Hematopoietic multipotent progenitor cell treated with erythropoietin and hydrocortisone succinate and interleukin-3 and kit ligand, for 8 days (in vitro differentiated cells): ENCODE data around the gene MYH7B.

Source experiments
- DNase-seq: peaks from one replicate; pipeline ENCODE4 v3.0.0-alpha.2; 2015

Gene MYH7B

GRCh38 chr20:34977365-34978091 lies 21.9 kb downstream of the MYH7B start:
- DNase-seq: no peak

- no peak for DNase-seq
Measured at GRCh38 chr20:34978092-34978744, 22.6 kb downstream of the MYH7B start.

- no peak for DNase-seq
Measured at GRCh38 chr20:34979366-34980153, 23.9 kb downstream of the MYH7B start.

- DNase-seq: no peak
Measured at GRCh38 chr20:34980543-34981233, 25.0 kb downstream of the MYH7B start.

- no peak for DNase-seq
Measured at GRCh38 chr20:34982270-34983088, 26.8 kb downstream of the MYH7B start.

GRCh38 chr20:34983089-34983820 lies 27.6 kb downstream of the MYH7B start:
- DNase-seq: no peak

GRCh38 chr20:34983995-34984735 lies 28.5 kb downstream of the MYH7B start:
- DNase-seq: peak; percentile 8

- DNase-seq: no peak
Measured at GRCh38 chr20:34984756-34985261, 29.1 kb downstream of the MYH7B start.

- no peak for DNase-seq
Measured at GRCh38 chr20:34985461-34986310, 30.0 kb downstream of the MYH7B start.

GRCh38 chr20:34986311-34987287 lies 30.9 kb downstream of the MYH7B start:
- DNase-seq: no peak

GRCh38 chr20:34987288-34988190 lies 31.9 kb downstream of the MYH7B start:
- no peak for DNase-seq

GRCh38 chr20:34988191-34988540 lies 32.5 kb downstream of the MYH7B start:
- no peak for DNase-seq

- no peak for DNase-seq
Measured at GRCh38 chr20:34989118-34989517, 33.5 kb downstream of the MYH7B start.

GRCh38 chr20:34989670-34990069 lies 34.0 kb downstream of the MYH7B start:
- no peak for DNase-seq

- DNase-seq: no peak
Measured at GRCh38 chr20:34990231-34990630, 34.6 kb downstream of the MYH7B start.

GRCh38 chr20:34990661-34991214 lies 35.1 kb downstream of the MYH7B start:
- no peak for DNase-seq
